WTC11 (cell line): ENCODE results near the gene LRRC10B. TPM values are rescaled to one million over a fixed set of nuclear protein-coding genes. Genes with fewer than 3 reads are reported as not detected.

Source experiments
- ATAC-seq: fragments of 200-7000 bp; cut with Tn5 transposase; 2 replicates; pipeline ENCODE4 v1.10.0; 2021; ENCODE audit warnings: mild to moderate bottlenecking, moderate library complexity
- CTCF ChIA-PET: fragments of 300-600 bp; sonication (Branson Sonifier 250); formaldehyde crosslinking; loops from one replicate; lab custom pipeline; 2021; ENCODE audit warnings: antibody characterized with exemption; lab: Charles Lee
- POLR2A ChIA-PET: fragments of 350-600 bp; sonication (Branson Sonifier 250); formaldehyde crosslinking; loops from one replicate; lab custom pipeline; 2021; ENCODE audit warnings: antibody characterized with exemption; lab: Charles Lee
- DNase-seq: peaks from one replicate; pipeline ENCODE4 v3.0.0; 2021; ENCODE audit warnings: low spot score
- H3K27ac Mint-ChIP-seq: 2 replicates; pipeline ENCODE4 v1.8.0; 2021; ENCODE audit warnings: mixed read lengths
- H3K27me3 Mint-ChIP-seq: 2 replicates; pipeline ENCODE4 v1.8.0; 2021; ENCODE audit warnings: low read depth, mild to moderate bottlenecking, moderate library complexity, mixed read lengths
- H3K36me3 Mint-ChIP-seq: 2 replicates; pipeline ENCODE4 v1.8.0; 2021; ENCODE audit warnings: mixed read lengths
- H3K4me1 Mint-ChIP-seq: 2 replicates; pipeline ENCODE4 v1.8.0; 2022; ENCODE audit warnings: mixed read lengths
- H3K4me3 Mint-ChIP-seq: 2 replicates; pipeline ENCODE4 v1.8.0; 2021; ENCODE audit warnings: mild to moderate bottlenecking, moderate library complexity, mixed read lengths
- H3K9me3 Mint-ChIP-seq: 2 replicates; pipeline ENCODE4 v1.8.0; 2021; ENCODE audit warnings: mixed read lengths
- AFF4 ChIP-seq: sonication (generic); formaldehyde crosslinking; IDR thresholded peaks from 2 replicates; pipeline ENCODE4 v1.8.1; 2023; ENCODE audit warnings: mild to moderate bottlenecking, missing genetic modification reagents, borderline replicate concordance
- CREM ChIP-seq: sonication (generic); formaldehyde crosslinking; IDR thresholded peaks from 2 replicates; pipeline ENCODE4 v1.8.1; 2022; ENCODE audit warnings: mild to moderate bottlenecking, missing genetic modification reagents, moderate library complexity
- CTCF ChIP-seq: fragments of 200-600 bp; IDR thresholded peaks from 2 replicates; pipeline ENCODE4 v1.8.0; 2022; ENCODE audit warnings: antibody characterized with exemption
- ERG ChIP-seq: fragments of 250-450 bp; sonication (Bioruptor Pico); IDR thresholded peaks from 2 replicates; pipeline ENCODE4 v1.8.0; 2021; ENCODE audit warnings: mild to moderate bottlenecking
- FOXK1 ChIP-seq: sonication (generic); formaldehyde crosslinking; IDR thresholded peaks from 2 replicates; pipeline ENCODE4 v1.8.0; 2022; ENCODE audit warnings: mild to moderate bottlenecking, moderate library complexity, missing genetic modification reagents
- GTF2I ChIP-seq: fragments of 250-450 bp; sonication (Bioruptor Pico); conservative IDR thresholded peaks from 2 replicates; pipeline ENCODE4 v1.4.0; 2021; ENCODE audit warnings: mild to moderate bottlenecking
- HMGA2 ChIP-seq: fragments of 250-450 bp; sonication (Bioruptor Pico); IDR thresholded peaks from 2 replicates; pipeline ENCODE4 v1.4.0; 2021; ENCODE audit warnings: mild to moderate bottlenecking, moderate library complexity
- MLX ChIP-seq: sonication (generic); formaldehyde crosslinking; IDR thresholded peaks from 2 replicates; pipeline ENCODE4 v1.8.1; 2023; ENCODE audit warnings: mild to moderate bottlenecking, missing genetic modification reagents, moderate library complexity
- NFE2L1 ChIP-seq: sonication (generic); formaldehyde crosslinking; IDR thresholded peaks from 2 replicates; pipeline ENCODE4 v1.8.1; 2023; ENCODE audit warnings: missing genetic modification reagents
- NR1H2 ChIP-seq: sonication (generic); formaldehyde crosslinking; IDR thresholded peaks from 2 replicates; pipeline ENCODE4 v1.9.0; 2021; ENCODE audit warnings: mild to moderate bottlenecking, moderate library complexity, missing genetic modification reagents
- NR2C2 ChIP-seq: sonication (generic); formaldehyde crosslinking; IDR thresholded peaks from 2 replicates; pipeline ENCODE4 v1.8.0; 2022; ENCODE audit warnings: mild to moderate bottlenecking, missing genetic modification reagents
- OVOL2 ChIP-seq: fragments of 250-450 bp; sonication (Bioruptor Pico); IDR thresholded peaks from 2 replicates; pipeline ENCODE4 v1.9.0; 2021; ENCODE audit warnings: mild to moderate bottlenecking, borderline replicate concordance
- PREB ChIP-seq: sonication (generic); formaldehyde crosslinking; IDR thresholded peaks from 2 replicates; pipeline ENCODE4 v1.8.1; 2022; ENCODE audit warnings: mild to moderate bottlenecking, missing genetic modification reagents, moderate library complexity, borderline replicate concordance
- RELA ChIP-seq: sonication (generic); formaldehyde crosslinking; IDR thresholded peaks from 2 replicates; pipeline ENCODE4 v1.8.1; 2022; ENCODE audit warnings: missing genetic modification reagents, mild to moderate bottlenecking, borderline replicate concordance
- SMAD3 ChIP-seq: sonication (generic); formaldehyde crosslinking; IDR thresholded peaks from 2 replicates; pipeline ENCODE4 v1.8.0; 2022; ENCODE audit warnings: missing genetic modification reagents, mild to moderate bottlenecking, borderline replicate concordance
- TP53 ChIP-seq: sonication (generic); formaldehyde crosslinking; IDR thresholded peaks from 2 replicates; pipeline ENCODE4 v1.8.1; 2023; ENCODE audit warnings: mild to moderate bottlenecking, missing genetic modification reagents
- USF1 ChIP-seq: sonication (generic); formaldehyde crosslinking; IDR thresholded peaks from 2 replicates; pipeline ENCODE4 v1.8.0; 2022; ENCODE audit warnings: mild to moderate bottlenecking, missing genetic modification reagents
- ZNF263 ChIP-seq: sonication (generic); formaldehyde crosslinking; IDR thresholded peaks from 2 replicates; pipeline ENCODE4 v1.8.1; 2022; ENCODE audit warnings: low read depth, mild to moderate bottlenecking, moderate library complexity, missing genetic modification reagents
- ZNF671 ChIP-seq: fragments of 250-450 bp; sonication (Bioruptor Pico); IDR thresholded peaks from 2 replicates; pipeline ENCODE4 v1.8.0; 2021; ENCODE audit warnings: mild to moderate bottlenecking
- total RNA-seq: library from RNA; stranded (reverse); gene quantifications from 3 replicates; pipeline ENCODE4 v1.2.3, GENCODE V29; 2021

The LRRC10B gene
- total RNA-seq, 1 experiment from 2014 or later: 1.5 TPM

- peaks cover 9% of the 10 kb centered on the region; the same call in 1 of the 2 replicates for H3K27me3 Mint-ChIP-seq
- DNase-seq: peak; percentile 85
- H3K9me3 Mint-ChIP-seq: no peaks in the 10 kb centered on the region
- H3K4me3 Mint-ChIP-seq: peak overlapping the region; percentile 45
- H3K27ac Mint-ChIP-seq: peak overlapping the region; percentile 57; the same call in 1 of the 2 replicates
- H3K36me3 Mint-ChIP-seq: no peaks in the 10 kb centered on the region
- ChIA-PET CTCF (interaction anchor here (0.6 to 12.5 kb wide), 59 partner anchors 10 to 298 kb away, joined by 3 to 552 read pairs (median 6); partner anchors contain the start of genes CPSF7, DAGLA, LRRC10B and SDHAF2), POLR2A (interaction anchor here (0.8 to 1.4 kb wide), 6 partner anchors 10 to 301 kb away, joined by 3 to 6 read pairs (median 4); no protein-coding TSS in a partner anchor)
- peak; percentile 43 for ATAC-seq
- H3K4me1 Mint-ChIP-seq: peaks cover 48% of the 10 kb centered on the region
- TF ChIP-seq SMAD3 (CRISPR knock-in tag): peak; percentile 11; the same call in 1 of the 2 replicates
- no peak for TF ChIP-seq USF1 (CRISPR knock-in tag)
- TF ChIP-seq PREB (CRISPR knock-in tag): no peak
- TF ChIP-seq OVOL2 (CRISPR knock-in tag): no peak
- peak; percentile 100 for TF ChIP-seq CTCF
- no peak for TF ChIP-seq HMGA2 (CRISPR knock-in tag)
- no peak for TF ChIP-seq ERG (CRISPR knock-in tag)
- no peak for TF ChIP-seq ZNF671 (CRISPR knock-in tag)
- TF ChIP-seq FOXK1 (CRISPR knock-in tag): no peak
Measured at GRCh38 chr11:61516675-61517572, 8.4 kb downstream of the LRRC10B start.

GRCh38 chr11:61518032-61518795 lies 9.7 kb downstream of the LRRC10B start:
- H3K4me3 Mint-ChIP-seq: no peak overlapping the region
- TF ChIP-seq OVOL2 (CRISPR knock-in tag) (no peak), AFF4 (no peak), FOXK1 (CRISPR knock-in tag) (no peak), GTF2I (CRISPR knock-in tag) (no peak), NFE2L1 (CRISPR knock-in tag) (no peak), NR1H2 (CRISPR knock-in tag) (no peak), TP53 (CRISPR knock-in tag) (no peak), RELA (no peak), ZNF263 (CRISPR knock-in tag) (no peak), CREM (CRISPR knock-in tag) (no peak), MLX (CRISPR knock-in tag) (no peak), NR2C2 (CRISPR knock-in tag) (no peak)
- DNase-seq (no peak), ATAC-seq (no peak)
- no peaks in the 10 kb centered on the region for H3K36me3 Mint-ChIP-seq
- no peaks in the 10 kb centered on the region; the same call in 1 of the 2 replicates for H3K27me3 Mint-ChIP-seq
- ChIA-PET POLR2A (interaction anchor here (0.6 to 1.3 kb wide), 2 partner anchors 35 to 72 kb away, joined by 3 to 6 read pairs; no protein-coding TSS in a partner anchor), CTCF (interaction anchor here (0.8 to 12.5 kb wide), 25 partner anchors 11 to 224 kb away, joined by 3 to 552 read pairs (median 20); partner anchors contain the start of genes CPSF7, LRRC10B, SDHAF2 and VWCE)
- H3K27ac Mint-ChIP-seq: no peak overlapping the region
- H3K9me3 Mint-ChIP-seq: no peaks in the 10 kb centered on the region
- H3K4me1 Mint-ChIP-seq: peaks cover 36% of the 10 kb centered on the region
